HG02981 (cell line): ENCODE results near the gene ZNF708.
"Not testable (repeated sequence)": the region's sequence is repeated elsewhere in the genome, so short reads cannot be mapped to it uniquely, and the experiment has no call there.

Experiments used
- ATAC-seq: cut with Tn5 transposase; IDR thresholded peaks from one replicate; pipeline ENCODE4 v1.9.1; 2021; ENCODE audit warnings: mild to moderate bottlenecking, moderate library complexity; ENCODE audit not compliant: unreplicated experiment

The ZNF708 gene

DNA sequence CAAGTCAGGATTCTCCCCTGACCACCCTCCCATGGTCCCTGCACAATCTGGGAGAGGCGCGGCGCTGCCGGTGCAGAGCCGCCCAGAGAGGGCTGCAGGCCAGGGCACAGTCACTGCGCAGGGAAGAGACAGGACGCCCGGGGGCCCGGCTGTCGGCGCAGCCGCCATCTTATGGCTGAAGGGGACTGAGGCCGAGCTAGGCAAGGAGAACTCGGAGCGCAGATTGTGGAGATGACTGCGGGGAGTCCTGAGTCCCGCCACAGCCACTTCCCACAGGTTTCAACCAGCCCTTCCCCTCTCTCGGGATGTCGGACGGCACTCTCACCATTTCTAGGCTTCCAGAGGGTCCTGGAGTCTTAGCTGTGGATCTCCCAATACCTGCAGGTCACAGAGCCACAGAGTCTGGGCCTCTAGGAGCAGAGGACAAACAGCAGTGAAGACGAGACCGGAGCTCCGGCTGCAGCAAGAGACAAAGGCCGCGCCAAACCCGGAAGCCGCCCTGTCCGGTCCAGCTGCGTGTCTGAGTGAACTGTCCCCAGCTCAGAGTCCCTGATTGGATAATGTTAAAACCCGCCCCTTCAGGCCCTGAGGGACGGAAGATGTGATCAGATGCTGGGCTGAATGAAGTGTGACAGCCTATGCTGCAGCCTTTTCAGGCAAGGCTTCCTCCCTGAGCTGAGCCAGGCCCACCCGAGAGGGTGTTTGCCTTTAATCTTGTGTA is at the start of gene ZNF708:
Gene ZNF708, minus strand, starts transcription at position 526 of the 721 bp plus-strand sequence. Its CDS starts 198 bp downstream, at position 328.
- peak; percentile 100 for ATAC-seq

DNA sequence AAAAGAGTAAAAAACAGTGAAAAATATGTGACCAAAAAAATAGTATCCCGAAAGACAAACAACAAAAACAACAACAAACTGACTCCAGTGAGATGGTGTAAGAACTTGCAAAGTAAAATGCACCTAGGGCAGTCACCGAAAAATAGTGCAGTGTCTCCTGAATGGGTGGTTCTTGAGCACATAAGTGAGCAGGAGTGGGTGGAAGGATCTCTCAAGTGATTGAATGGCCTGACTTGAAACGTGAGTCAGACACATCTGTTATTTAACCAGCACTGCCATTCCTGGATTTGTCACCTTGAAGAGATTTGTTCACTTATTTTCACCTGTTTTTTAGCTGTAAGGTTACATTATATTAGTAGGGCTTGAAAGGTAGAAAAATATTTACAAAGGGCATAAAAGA is 33.1 kb upstream of the ZNF708 start:
- ATAC-seq, result no peak

DNA sequence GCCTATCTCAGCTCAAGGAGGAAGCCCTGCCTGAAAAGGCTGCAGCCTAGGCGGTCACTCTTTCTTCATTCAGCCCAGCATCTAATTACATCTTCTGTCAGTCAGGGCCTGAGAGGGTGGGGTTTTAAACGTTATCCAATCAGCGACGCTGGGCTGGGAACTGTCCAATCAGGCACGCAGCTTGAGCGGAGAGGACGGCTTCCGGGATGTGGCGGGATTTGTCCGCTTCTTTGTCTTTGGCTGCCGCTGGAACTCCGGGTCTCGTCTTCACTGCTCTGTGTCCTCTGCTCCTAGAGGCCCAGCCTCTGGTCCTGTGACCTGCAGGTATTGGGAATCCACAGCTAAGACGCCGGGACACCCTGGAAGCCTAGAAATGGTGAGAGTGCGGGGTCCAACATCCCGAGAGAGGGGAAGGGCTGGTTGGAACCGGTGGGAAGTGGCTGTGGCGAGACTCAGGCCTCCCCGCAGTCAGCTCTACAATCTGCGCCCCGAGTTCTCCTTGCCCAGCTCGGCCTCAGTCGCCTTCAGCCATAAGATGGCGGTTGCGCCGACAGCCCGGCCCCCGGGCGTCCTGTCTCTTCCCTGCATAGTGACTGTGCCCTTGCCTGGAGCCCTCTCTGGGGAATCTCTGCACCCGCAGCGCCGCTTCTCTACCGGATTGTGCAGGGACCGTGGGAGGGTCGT is 29.7 kb upstream of the ZNF708 start, which contains the start of gene ZNF738:
Gene ZNF738, plus strand, starts transcription at position 233 of the 684 bp plus-strand sequence. Its CDS starts 141 bp downstream, at position 374.
- peak; percentile 97 for ATAC-seq

DNA sequence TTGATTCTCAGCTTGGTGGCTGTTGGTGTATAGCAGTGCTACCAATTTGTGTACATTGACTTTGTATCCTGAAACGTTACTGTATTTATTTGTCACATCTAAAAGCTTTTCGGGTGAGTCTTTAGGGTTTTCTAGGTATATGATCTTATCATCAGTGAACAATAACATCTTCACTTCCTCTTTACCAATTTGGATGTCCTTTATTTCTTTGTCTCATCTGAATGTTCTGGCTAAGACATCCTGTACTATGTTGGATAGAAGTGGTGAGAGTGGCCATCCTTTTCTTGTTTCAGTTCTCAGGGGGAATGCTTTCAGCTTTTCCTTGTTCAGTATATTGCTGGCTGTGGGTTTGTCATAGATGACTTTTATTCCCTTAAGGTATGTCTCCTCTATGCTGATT is 23.6 kb upstream of the ZNF708 start:
- no peak for ATAC-seq

DNA sequence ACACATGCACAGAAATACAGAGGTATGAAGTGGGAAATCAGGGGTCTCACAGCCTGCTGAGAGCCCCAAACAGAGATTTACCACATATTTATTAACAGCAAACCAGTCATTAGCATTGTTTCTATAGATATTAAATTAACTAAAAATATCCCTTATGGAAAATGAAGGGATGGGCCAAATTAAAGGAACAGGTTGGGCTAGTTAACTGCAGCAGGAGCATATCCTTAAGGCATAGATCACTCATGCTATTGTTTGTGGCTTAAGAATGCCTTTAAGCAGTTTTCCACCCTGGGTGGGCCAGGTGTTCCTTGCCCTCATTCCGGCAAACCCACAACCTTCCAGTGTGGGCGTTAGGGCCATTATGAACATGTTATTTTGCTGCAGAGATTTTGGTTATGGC is 15.6 kb upstream of the ZNF708 start:
- ATAC-seq, result not testable (repeated sequence)

DNA sequence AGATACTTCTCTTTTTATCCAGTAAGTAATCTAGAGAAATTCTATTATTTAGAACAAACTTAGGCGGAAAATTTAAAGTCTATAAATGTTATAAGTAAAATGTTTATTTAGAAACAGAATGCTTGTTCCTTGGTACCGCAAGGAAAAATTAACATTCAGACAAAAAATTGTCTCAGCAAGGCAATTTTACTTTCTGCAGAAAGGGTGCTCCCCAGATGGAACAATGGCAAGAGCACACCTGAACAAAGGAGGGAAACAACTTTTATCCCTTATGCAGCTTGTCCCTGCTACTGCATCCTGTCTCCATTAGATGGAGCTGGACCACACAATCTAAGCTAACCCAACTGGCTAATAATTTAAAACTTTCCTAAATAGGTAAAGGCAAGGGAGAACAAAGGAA is 6.5 kb upstream of the ZNF708 start:
- no peak for ATAC-seq

DNA sequence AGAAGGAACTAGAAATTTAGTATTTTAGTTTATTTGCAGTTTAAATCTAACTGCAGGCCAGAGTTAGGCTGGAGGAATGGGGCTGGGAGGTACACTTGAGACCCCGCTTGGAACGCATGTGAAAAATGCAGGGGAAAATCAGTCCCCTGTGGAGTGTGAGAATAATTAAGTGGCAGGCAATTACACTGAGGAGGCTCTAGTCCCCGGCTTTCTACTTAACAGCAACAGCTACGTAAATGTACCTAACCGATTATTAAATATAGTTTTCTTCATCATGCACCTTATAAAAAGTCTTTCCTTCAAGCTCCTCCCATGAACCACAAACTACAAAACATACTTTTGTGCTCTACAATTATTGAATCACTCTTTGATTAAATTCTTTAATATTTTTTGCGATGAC is 804 bp downstream of the ZNF708 start:
- no peak for ATAC-seq

DNA sequence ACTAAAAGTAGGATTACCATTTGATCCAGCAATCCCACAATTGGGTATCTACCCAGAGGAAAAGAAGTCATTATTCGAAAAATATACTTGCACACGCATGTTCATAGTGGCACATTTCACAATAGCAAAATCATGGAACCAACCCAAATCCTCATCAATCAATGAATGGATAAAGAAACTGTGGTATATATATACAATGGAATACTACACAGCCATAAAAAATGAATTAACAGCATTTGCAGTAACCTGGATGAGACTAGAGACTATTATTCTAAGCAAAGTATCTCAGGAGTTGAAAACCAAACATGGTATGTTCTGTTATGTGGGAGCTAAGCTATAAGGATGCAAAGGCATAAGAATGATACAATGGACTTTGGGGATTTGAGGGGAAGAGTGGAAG is 3.0 kb downstream of the ZNF708 start:
- no peak for ATAC-seq

DNA sequence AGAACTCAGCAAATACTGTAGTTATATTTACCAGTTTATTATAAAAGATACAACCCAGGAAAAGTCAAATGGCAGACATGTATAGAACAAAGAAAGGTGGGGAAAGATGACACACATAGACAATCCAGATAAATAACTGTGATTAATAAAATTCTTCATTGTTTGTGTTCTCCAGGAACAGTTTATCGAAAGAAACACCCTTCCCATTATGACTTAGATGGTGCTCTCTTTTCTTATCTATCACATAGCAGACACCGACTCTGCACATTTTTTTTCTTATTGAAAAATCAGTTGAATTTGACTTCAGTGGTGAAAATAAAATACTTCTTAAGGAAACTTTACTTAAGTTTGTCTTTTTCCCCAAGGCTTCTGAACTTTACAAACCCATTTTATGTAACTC is 6.2 kb downstream of the ZNF708 start:
- ATAC-seq, result no peak

DNA sequence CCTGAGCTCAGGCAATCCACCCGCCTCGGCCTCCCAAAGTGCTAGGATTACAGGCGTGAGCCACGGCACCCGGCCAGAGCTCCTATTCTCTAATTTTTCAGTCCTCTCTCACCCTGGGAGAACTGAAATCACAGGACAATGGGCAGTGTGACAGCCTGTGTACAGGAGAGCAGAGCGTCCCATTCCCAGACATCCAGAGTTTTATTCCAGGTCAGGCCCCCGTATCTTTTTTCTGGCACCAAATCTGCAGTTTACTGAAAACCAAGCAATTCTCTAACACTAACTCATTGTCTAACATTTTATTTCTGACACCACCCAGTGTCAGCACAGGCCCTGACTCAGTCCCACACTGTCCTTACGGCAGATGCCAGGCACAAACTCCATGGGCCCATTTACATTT is 6.7 kb downstream of the ZNF708 start:
- no peak for ATAC-seq

DNA sequence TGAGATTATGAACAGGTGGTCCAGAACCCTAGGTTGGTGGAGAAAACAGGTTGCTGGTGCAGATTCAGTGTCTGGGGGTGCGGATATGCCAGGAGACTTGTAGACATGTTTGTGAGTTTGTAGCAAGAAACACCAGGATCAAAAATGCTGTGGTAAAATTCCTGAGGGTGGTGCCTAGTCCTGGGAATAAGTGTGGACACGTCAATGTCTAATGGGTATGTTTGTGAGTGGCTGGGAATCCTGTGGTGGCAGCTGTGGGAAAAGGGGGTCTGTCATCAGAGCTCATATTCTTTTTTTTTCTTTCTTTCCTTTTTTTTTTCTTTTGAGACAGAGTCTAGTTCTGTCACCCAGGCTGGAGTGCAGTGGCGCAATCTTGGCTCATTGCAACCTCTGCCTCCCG is 7.2 kb downstream of the ZNF708 start:
- no peak for ATAC-seq

DNA sequence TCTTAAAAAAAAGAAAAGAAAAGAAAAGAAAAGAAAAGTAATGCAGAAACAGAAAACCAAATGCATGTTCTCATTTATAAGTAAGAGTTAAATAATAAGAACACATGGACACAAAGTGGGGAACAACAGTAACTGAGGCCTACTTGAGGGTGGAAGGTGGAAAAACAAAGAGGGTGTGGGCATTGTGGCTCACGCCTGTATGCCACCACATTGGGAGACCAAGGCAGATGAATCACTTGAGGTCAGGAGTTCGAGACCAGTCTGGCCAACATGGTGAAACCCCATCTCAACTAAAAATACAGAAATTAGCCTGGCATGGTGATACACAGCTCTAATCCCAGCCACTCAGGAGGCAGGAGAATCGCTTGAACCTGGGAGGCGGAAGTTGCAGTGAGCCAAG is 8.1 kb downstream of the ZNF708 start:
- ATAC-seq, result no peak

DNA sequence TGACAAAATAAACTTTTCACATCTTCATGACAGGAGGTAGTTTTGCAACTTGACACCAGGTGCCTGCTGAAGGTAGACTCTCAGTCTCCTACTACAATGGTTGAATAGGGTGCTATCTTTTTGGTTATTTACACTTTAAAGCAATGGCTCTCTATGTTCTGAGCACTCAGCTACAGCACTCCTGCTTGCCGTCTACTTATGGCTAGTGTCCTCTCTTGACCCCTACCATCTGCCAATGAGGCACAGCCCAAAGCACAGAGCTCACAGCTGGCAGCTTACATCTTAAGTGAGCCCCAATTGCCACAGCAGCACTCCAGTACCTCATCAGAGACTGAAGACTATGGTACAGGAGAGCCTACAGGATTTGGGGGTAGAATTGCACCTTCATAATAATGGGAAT is 11.4 kb downstream of the ZNF708 start:
- no peak for ATAC-seq

DNA sequence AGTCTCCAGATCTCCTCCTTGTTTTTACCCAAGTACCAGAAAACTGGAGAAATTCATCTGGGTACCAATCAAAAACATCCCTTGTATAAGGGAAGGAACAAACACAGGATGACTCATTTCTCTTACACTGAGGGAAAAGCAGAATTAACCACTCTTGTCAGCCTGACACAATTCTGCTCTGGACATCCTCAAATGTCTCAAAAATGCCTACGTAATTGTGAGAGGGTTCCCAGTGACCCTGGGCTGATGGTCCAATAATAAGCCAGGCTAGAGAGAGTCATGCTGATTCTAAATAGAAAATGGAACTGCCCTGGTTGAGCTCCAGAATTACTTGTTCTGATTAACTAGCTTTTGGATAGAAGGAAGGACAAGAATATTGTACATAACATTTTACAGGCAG is 14.5 kb downstream of the ZNF708 start:
- ATAC-seq, result no peak

DNA sequence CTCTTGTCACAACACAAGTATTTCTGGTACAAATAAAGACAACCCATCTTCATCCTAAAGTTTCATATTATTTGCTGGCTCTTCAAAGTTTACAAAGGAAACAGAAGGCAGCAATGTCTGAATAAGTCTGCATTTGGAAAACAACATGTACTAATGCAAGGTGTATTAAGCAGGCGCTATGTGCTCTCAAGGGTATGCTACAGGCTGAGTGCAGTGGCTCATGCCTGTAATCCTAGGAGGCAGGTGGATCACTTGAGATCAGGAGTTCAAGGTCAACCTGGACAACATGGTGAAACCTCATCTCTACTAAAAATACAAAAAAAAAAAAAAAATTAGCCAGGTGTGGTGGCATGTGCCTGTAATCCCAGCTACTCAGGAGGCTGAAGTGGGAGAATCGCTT is 16.4 kb downstream of the ZNF708 start:
- not testable (repeated sequence) for ATAC-seq

DNA sequence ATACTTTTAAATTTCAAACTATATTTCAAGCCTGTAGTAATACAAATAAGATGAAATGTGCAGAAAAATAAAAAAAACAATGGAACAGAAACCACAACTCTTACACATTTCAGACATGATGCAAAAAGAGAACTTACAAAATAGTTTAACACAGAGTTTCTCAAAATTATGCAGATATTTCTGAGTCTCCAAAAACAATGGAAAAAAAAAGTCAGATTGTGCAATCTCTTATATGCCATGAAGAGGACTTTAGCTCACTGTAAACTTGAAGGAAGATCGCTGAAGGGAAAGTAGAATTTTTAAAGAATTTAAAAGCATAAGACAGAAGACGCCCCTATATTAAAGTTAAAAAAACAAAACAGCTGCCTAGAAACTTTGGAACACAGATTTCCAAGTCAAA is 20.4 kb downstream of the ZNF708 start:
- no peak for ATAC-seq

DNA sequence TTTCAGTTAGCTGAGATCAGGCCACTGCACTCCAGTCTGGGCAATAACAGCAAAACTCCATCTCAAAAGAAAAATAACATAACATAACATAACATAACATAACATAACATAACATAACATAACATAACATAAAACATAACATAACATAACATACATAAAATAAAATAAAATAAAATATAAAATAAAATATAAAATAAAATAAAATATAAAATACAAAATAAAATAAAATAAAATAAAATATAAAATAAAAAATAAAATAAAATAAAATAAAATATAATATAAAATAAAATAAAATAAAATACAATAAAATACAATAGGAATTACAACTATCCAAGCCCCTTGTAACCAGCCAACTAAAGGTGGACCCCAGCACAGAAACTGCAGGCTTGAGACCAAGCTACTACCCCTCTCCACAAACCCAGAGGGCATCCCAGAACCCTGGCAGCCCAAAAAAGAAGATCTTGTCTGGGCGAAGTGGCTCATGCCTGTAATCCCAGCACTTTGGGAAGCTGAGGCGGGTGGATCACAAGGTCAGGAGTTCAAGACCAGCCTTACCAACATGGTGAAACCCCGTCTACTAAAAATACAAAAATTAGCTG is 22.2 kb downstream of the ZNF708 start:
- not testable (repeated sequence) for ATAC-seq

DNA sequence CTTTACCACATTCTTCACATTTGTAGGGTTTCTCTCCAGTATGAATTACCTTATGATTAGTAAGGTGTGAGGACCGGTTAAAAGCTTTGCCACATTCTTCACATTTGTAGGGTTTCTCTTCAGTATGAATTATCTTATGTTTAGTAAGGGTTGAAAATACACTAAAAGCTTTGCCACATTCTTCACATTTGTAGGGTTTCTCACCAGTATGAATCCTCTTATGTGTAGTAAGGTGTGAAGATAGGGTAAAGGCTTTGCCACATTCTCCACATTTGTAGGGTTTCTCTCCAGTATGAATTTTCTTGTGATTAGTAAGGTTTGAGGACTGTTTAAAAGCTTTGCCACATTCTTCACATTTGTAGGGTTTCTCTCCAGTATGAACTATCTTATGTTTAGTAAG is 35.4 kb downstream of the ZNF708 start:
- not testable (repeated sequence) for ATAC-seq

DNA sequence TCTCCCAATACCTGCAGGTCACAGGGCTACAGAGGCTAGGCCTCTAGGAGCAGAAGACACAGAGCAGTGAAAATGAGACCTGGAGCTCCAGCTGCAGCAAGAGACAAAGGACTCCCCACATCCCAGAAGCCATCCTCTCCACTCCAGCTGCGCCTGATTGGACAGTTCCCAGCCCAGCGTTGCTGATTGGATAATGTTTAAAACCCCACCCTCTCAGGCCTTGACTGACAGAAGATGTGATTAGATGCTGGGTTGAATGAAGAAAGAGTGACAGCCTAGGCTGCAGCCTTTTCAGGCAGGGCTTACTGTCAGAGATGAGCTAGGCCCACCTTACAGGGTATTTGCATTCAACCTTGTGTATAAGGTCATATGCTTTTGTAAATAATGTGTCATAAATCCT is 59.4 kb downstream of the ZNF708 start:
- ATAC-seq, result no peak

DNA sequence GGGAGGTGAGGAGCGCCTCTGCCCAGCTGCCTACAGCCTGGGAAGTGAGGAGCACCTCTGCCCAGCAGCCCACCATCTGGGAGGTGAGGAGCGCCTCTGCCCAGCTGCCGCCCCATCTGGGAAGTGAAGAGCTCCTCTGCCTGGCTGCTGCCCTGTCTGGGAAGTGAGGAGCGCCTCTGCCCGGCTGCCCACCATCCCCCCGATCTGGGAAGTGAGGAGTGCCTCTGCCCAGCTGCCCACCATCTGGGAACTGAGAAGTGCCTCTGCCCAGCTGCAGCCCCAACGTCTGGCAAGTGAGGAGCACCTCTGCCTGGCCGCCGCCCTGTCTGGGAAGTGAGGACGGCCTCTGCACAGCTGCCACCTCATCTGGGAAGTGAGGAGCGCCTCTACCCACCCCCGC is 64.3 kb downstream of the ZNF708 start:
- ATAC-seq, result no peak

DNA sequence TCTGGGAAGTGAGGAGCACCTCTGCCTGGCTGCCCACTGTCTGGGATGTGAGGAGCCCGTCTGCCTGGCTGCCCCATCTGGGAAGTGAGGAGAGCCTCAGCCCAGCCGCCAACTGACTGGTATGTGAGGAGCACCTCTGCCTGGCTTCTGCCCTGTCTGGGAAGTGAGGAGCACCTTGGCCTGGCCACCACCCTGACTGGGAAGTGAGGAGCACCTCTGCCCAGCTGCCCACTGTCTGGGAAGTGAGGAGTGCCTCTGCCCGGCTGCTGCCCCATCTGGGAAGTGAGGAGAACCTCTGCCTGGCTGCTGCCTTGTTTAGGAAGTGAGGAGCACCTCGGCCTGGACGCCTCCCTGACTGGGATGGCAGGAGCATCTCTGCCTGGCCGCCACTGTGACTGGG is 64.8 kb downstream of the ZNF708 start:
- no peak for ATAC-seq

DNA sequence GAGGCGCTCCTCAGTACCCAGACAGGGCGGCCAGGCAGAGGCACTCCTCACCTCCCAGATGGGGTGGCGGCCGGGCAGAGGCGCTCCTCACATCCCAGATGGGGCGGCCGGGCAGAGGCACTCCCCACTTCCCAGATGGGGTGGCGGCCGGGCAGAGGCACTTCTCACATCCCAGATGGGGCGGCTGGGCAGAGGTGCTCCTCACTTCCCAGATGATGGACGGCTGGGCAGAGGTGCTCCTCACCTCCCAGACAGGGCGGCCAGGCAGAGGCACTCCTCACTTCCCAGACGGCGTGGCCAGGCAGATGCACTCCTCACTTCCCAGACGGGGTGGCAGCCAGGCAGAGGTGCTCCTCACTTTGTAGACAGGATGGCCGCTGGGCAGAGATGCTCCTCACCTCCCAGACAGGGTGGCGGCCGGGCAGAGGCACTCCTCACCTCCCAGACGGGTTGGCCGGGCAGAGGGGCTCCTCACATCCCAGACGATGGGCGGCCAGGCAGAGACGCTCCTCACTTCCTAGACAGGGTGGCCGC is 68.3 kb downstream of the ZNF708 start:
- not testable (repeated sequence) for ATAC-seq
